Naive thymus-derived CD4-positive, alpha-beta T cell (primary cell): ENCODE data around the gene PALLD. TPM values are rescaled to one million over a fixed set of nuclear protein-coding genes. Genes with fewer than 3 reads are reported as not detected.

Experiments
- ATAC-seq: fragments of 150-1000 bp; cut with Tn5 transposase; 2 replicates; pipeline ENCODE4 v1.10.0; 2021; ENCODE audit warnings: mild to moderate bottlenecking, moderate library complexity
- CTCF ChIA-PET: fragments of 350-600 bp; sonication (Branson Sonifier 250); formaldehyde crosslinking; loops from one replicate; lab custom pipeline; 2021; ENCODE audit warnings: antibody characterized with exemption; lab: Charles Lee
- POLR2A ChIA-PET: fragments of 350-600 bp; sonication (Branson Sonifier 250); formaldehyde crosslinking; loops from one replicate; lab custom pipeline; 2021; ENCODE audit warnings: antibody characterized with exemption, inconsistent platforms; lab: Charles Lee
- DNase-seq, 9 donors: peaks; one replicate each; pipeline versions ENCODE4 v3.0.0 to v3.0.0-alpha.2; 2020 to 2022; ENCODE audit warnings: mixed read lengths in 1 of 9
- H3K27ac ChIP-seq: one replicate; pipeline ENCODE4 v1.7.0; 2013; ENCODE audit warnings: mild to moderate bottlenecking, low read depth, low read length, moderate library complexity
- H3K27me3 ChIP-seq, 2 donors: one replicate each; pipeline ENCODE4 v1.7.0; 2013; ENCODE audit warnings: low read length in 2 of 2, mild to moderate bottlenecking in 2 of 2, moderate library complexity in 2 of 2; ENCODE audit not compliant: control insufficient read depth in 2 of 2, insufficient read depth in 2 of 2
- H3K36me3 ChIP-seq, 3 experiments: 1 replicate in 2 of 3; 2 replicates in 1 of 3; pipeline ENCODE4 v1.7.0; 2013; ENCODE audit warnings: low read length in 3 of 3, mild to moderate bottlenecking in 3 of 3, moderate library complexity in 1 of 3; ENCODE audit not compliant: insufficient read depth in 3 of 3, control insufficient read depth in 2 of 3
- H3K4me1 ChIP-seq, 2 donors: one replicate each; pipeline ENCODE4 v1.7.0; 2013; ENCODE audit warnings: low read length in 2 of 2, mild to moderate bottlenecking in 2 of 2, moderate library complexity in 1 of 2; ENCODE audit not compliant: control insufficient read depth in 2 of 2, insufficient read depth in 2 of 2
- H3K4me3 ChIP-seq: 2 replicates; pipeline ENCODE4 v1.7.0; 2013; ENCODE audit warnings: mild to moderate bottlenecking, low read length
- H3K9me3 ChIP-seq, 3 experiments: 1 replicate in 2 of 3; 2 replicates in 1 of 3; pipeline ENCODE4 v1.7.0; 2013; ENCODE audit warnings: low read length in 3 of 3; ENCODE audit not compliant: control insufficient read depth in 2 of 3
- H3K27ac Mint-ChIP-seq, 9 donors: one replicate each; pipeline ENCODE4 v1.8.0; 2020 to 2022; ENCODE audit warnings: mixed read lengths in 9 of 9, mild to moderate bottlenecking in 8 of 9, moderate library complexity in 5 of 9, inconsistent platforms in 2 of 9
- H3K27me3 Mint-ChIP-seq, 5 donors: one replicate each; pipeline ENCODE4 v1.8.0; 2021 to 2022; ENCODE audit warnings: mixed read lengths in 5 of 5, mild to moderate bottlenecking in 1 of 5
- H3K36me3 Mint-ChIP-seq, 5 donors: one replicate each; pipeline ENCODE4 v1.8.0; 2020 to 2022; ENCODE audit warnings: mixed read lengths in 5 of 5, mild to moderate bottlenecking in 3 of 5, inconsistent platforms in 1 of 5
- H3K4me1 Mint-ChIP-seq, 7 donors: one replicate each; pipeline ENCODE4 v1.8.0; 2020 to 2022; ENCODE audit warnings: mixed read lengths in 7 of 7, mild to moderate bottlenecking in 3 of 7, inconsistent platforms in 1 of 7
- H3K4me3 Mint-ChIP-seq, 10 donors: one replicate each; pipeline ENCODE4 v1.8.0; 2020 to 2022; ENCODE audit warnings: mild to moderate bottlenecking in 10 of 10, mixed read lengths in 10 of 10, moderate library complexity in 6 of 10, inconsistent platforms in 2 of 10
- H3K9me3 Mint-ChIP-seq, 11 donors: one replicate each; pipeline ENCODE4 v1.8.0; 2020 to 2022; ENCODE audit warnings: mixed read lengths in 11 of 11, mild to moderate bottlenecking in 4 of 11, inconsistent platforms in 1 of 11, moderate library complexity in 1 of 11
- intact Hi-C, 2 donors: fragments of 100-400 bp; cut with micrococcal nuclease; formaldehyde crosslinking; loops; one replicate each; pipeline ENCODE4 v1.15.1; 2023
- polyA plus RNA-seq, 2 donors: library from polyadenylated mRNA; unstranded; fragments of 300-500 nt; fragmentation: Illumina TruSeq; gene quantifications; one replicate each; pipeline ENCODE4 v1.2.3, GENCODE V29; 2021
- total RNA-seq, 6 experiments: library from RNA in 5 of 6; stranded (reverse) in 5 of 6; gene quantifications; 1 replicate in 5 of 6; 2 replicates in 1 of 6; pipeline ENCODE4 v1.2.3 and lab custom pipeline; 2021 to 2026

PALLD gene
- total and polyA plus RNA-seq, 7 experiments from 2014 or later, result 0.51 to 11.9 (median 0.76) TPM

- Histone ChIP-seq H3K4me3 (no peak overlapping the region), H3K36me3 (no peaks in the 10 kb centered on the region), H3K27ac (no peak overlapping the region), H3K4me1 (no peaks in the 10 kb centered on the region), H3K9me3 (no peaks in the 10 kb centered on the region), H3K27me3 (no peaks in the 10 kb centered on the region)
- Mint-ChIP-seq H3K27me3 (peaks cover 0 to 6% (median 0%) of the 10 kb centered on the region in 5 donors), H3K27ac (no peak overlapping the region), H3K4me3 (no peak overlapping the region), H3K4me1 (no peaks in the 10 kb centered on the region), H3K9me3 (peaks cover 0 to 2% (median 0%) of the 10 kb centered on the region in 11 donors), H3K36me3 (no peaks in the 10 kb centered on the region)
- ChIA-PET CTCF (no interaction called here), POLR2A (no interaction called here)
- ATAC-seq, result no peak
- intact Hi-C loops, result no loop called here
- no peak for DNase-seq
These were observed 73.6 kb downstream of the PALLD start for GRCh38 chr4:168570466-168570865.

- Histone ChIP-seq H3K27ac (no peak overlapping the region), H3K36me3 (no peaks in the 10 kb centered on the region), H3K27me3 (no peaks in the 10 kb centered on the region), H3K9me3 (no peaks in the 10 kb centered on the region), H3K4me3 (no peak overlapping the region), H3K4me1 (no peaks in the 10 kb centered on the region)
- H3K27me3 Mint-ChIP-seq, result peaks cover 0 to 6% (median 0%) of the 10 kb centered on the region in 5 donors
- H3K36me3 Mint-ChIP-seq, result no peaks in the 10 kb centered on the region
- ATAC-seq (no peak), DNase-seq (no peak)
- intact Hi-C loops, result no loop called here
- ChIA-PET CTCF (no interaction called here), POLR2A (no interaction called here)
- no peak overlapping the region for H3K4me3 Mint-ChIP-seq
- no peak overlapping the region for H3K27ac Mint-ChIP-seq
- H3K9me3 Mint-ChIP-seq, result peaks cover 0 to 2% (median 0%) of the 10 kb centered on the region in 11 donors
- no peaks in the 10 kb centered on the region for H3K4me1 Mint-ChIP-seq
These were observed 75.2 kb downstream of the PALLD start for GRCh38 chr4:168572002-168572401.

GRCh38 chr4:168573870-168574269, 77.0 kb downstream of the PALLD start:
- intact Hi-C loops, result no loop called here
- peaks cover 0 to 2% (median 0%) of the 10 kb centered on the region in 11 donors for H3K9me3 Mint-ChIP-seq
- H3K27ac Mint-ChIP-seq, result no peak overlapping the region
- H3K36me3 Mint-ChIP-seq, result no peaks in the 10 kb centered on the region
- Histone ChIP-seq H3K36me3 (no peaks in the 10 kb centered on the region), H3K9me3 (no peaks in the 10 kb centered on the region), H3K4me3 (no peak overlapping the region), H3K4me1 (no peaks in the 10 kb centered on the region), H3K27ac (no peak overlapping the region), H3K27me3 (no peaks in the 10 kb centered on the region)
- H3K4me1 Mint-ChIP-seq, result no peaks in the 10 kb centered on the region
- H3K4me3 Mint-ChIP-seq, result no peak overlapping the region
- ChIA-PET POLR2A (no interaction called here), CTCF (no interaction called here)
- no peak for ATAC-seq
- DNase-seq, result no peak
- H3K27me3 Mint-ChIP-seq, result peaks cover 4 to 11% (median 6%) of the 10 kb centered on the region in 5 donors

GRCh38 chr4:168574581-168575295, 77.9 kb downstream of the PALLD start:
- no peaks in the 10 kb centered on the region for H3K9me3 ChIP-seq
- H3K4me3 ChIP-seq, result no peak overlapping the region
- POLR2A ChIA-PET, result interaction anchor here (0.5 kb wide), 1 partner anchor 61 kb away, joined by 5 read pairs; no protein-coding TSS in a partner anchor
- no peaks in the 10 kb centered on the region for H3K36me3 Mint-ChIP-seq
- intact Hi-C loops, result no loop called here
- H3K4me1 Mint-ChIP-seq, result no peaks in the 10 kb centered on the region
- H3K27ac ChIP-seq, result no peak overlapping the region
- ATAC-seq, result no peak
- H3K4me3 Mint-ChIP-seq, result no peak overlapping the region
- no peak overlapping the region for H3K27ac Mint-ChIP-seq
- DNase-seq, result no peak
- peaks cover 0 to 2% (median 0%) of the 10 kb centered on the region in 11 donors for H3K9me3 Mint-ChIP-seq
- peaks cover 0 to 15% (median 6%) of the 10 kb centered on the region in 5 donors for H3K27me3 Mint-ChIP-seq
- no peaks in the 10 kb centered on the region for H3K36me3 ChIP-seq
- CTCF ChIA-PET, result no interaction called here
- no peaks in the 10 kb centered on the region for H3K27me3 ChIP-seq
- no peaks in the 10 kb centered on the region for H3K4me1 ChIP-seq

- no peak overlapping the region for H3K4me3 Mint-ChIP-seq
- no peaks in the 10 kb centered on the region for H3K27me3 ChIP-seq
- ChIA-PET POLR2A (interaction anchor here (0.5 kb wide), 1 partner anchor 61 kb away, joined by 5 read pairs; no protein-coding TSS in a partner anchor), CTCF (interaction anchor here (0.6 kb wide), 1 partner anchor 1929 kb away, joined by 3 read pairs; no protein-coding TSS in a partner anchor)
- ATAC-seq (no peak), DNase-seq (no peak)
- H3K9me3 Mint-ChIP-seq, result peaks cover 0 to 7% (median under 1%) of the 10 kb centered on the region in 11 donors
- no peaks in the 10 kb centered on the region for H3K36me3 Mint-ChIP-seq
- intact Hi-C loops, result no loop called here
- no peaks in the 10 kb centered on the region for H3K9me3 ChIP-seq
- H3K36me3 ChIP-seq, result no peaks in the 10 kb centered on the region
- no peaks in the 10 kb centered on the region for H3K4me1 Mint-ChIP-seq
- H3K27me3 Mint-ChIP-seq, result peaks cover 0 to 23% (median 9%) of the 10 kb centered on the region in 5 donors
- H3K4me3 ChIP-seq, result no peak overlapping the region
- no peaks in the 10 kb centered on the region for H3K4me1 ChIP-seq
- no peak overlapping the region for H3K27ac ChIP-seq
- no peak overlapping the region for H3K27ac Mint-ChIP-seq
These were observed 78.6 kb downstream of the PALLD start for GRCh38 chr4:168575473-168575872.

GRCh38 chr4:168577624-168578023, 80.8 kb downstream of the PALLD start:
- intact Hi-C loops, result no loop called here
- Mint-ChIP-seq H3K4me3 (no peak overlapping the region), H3K27ac (no peak overlapping the region), H3K36me3 (peaks cover 0 to 3% (median 0%) of the 10 kb centered on the region in 5 donors), H3K4me1 (no peaks in the 10 kb centered on the region), H3K27me3 (peaks cover 9 to 33% (median 13%) of the 10 kb centered on the region in 5 donors), H3K9me3 (peaks cover 0 to 28% (median 4%) of the 10 kb centered on the region in 11 donors)
- Histone ChIP-seq H3K27ac (no peak overlapping the region), H3K4me3 (no peak overlapping the region), H3K9me3 (peaks cover 0 to 5% (median 0%) of the 10 kb centered on the region in 3 experiments), H3K27me3 (no peaks in the 10 kb centered on the region), H3K36me3 (no peaks in the 10 kb centered on the region), H3K4me1 (no peaks in the 10 kb centered on the region)
- ATAC-seq (no peak), DNase-seq (no peak)
- ChIA-PET POLR2A (no interaction called here), CTCF (no interaction called here)

- no peaks in the 10 kb centered on the region for H3K4me1 Mint-ChIP-seq
- no peak overlapping the region for H3K4me3 Mint-ChIP-seq
- Histone ChIP-seq H3K4me1 (no peaks in the 10 kb centered on the region), H3K27ac (no peak overlapping the region), H3K9me3 (peaks cover 0 to 5% (median 0%) of the 10 kb centered on the region in 3 experiments), H3K27me3 (no peaks in the 10 kb centered on the region), H3K4me3 (no peak overlapping the region), H3K36me3 (no peaks in the 10 kb centered on the region)
- peaks cover 0 to 3% (median 0%) of the 10 kb centered on the region in 5 donors for H3K36me3 Mint-ChIP-seq
- no peak overlapping the region for H3K27ac Mint-ChIP-seq
- intact Hi-C loops, result no loop called here
- POLR2A ChIA-PET, result no interaction called here
- ATAC-seq (no peak), DNase-seq (no peak)
- H3K27me3 Mint-ChIP-seq, result peaks cover 11 to 37% (median 21%) of the 10 kb centered on the region in 5 donors
- peaks cover 0 to 28% (median 4%) of the 10 kb centered on the region in 11 donors for H3K9me3 Mint-ChIP-seq
- CTCF ChIA-PET, result no interaction called here
These were observed 83.4 kb downstream of the PALLD start for GRCh38 chr4:168580228-168580627.
